Measurements from ENCODE around the gene POLR2M.

- TF ChIP-seq SUZ12 (IDR thresholded peaks at IDR 0.05) = no peak
- no peak for TF ChIP-seq ARNT (IDR thresholded peaks at IDR 0.05)
- no peak for TF ChIP-seq ELF4 (IDR thresholded peaks at IDR 0.05)
- TF ChIP-seq LEF1 (IDR thresholded peaks at IDR 0.05; ENCODE audit: borderline replicate concordance) = no peak
- no peak for TF ChIP-seq FOXM1 (IDR thresholded peaks at IDR 0.05; ENCODE audit: borderline replicate concordance)
- TF ChIP-seq ZNF384 (IDR thresholded peaks at IDR 0.05) = no peak
- TF ChIP-seq NFRKB (IDR thresholded peaks at IDR 0.05) = no peak
- TF ChIP-seq SP1 (IDR thresholded peaks at IDR 0.05) = no peak
- TF ChIP-seq L3MBTL2 (conservative IDR thresholded peaks at IDR 0.05) = no peak
- TF ChIP-seq BHLHE40 (IDR thresholded peaks at IDR 0.05; ENCODE audit: borderline replicate concordance) = no peak
- no peak for TF ChIP-seq FOXK2 (IDR thresholded peaks at IDR 0.05)
- TF ChIP-seq PKNOX1 (IDR thresholded peaks at IDR 0.05) = no peak
Measured at GRCh38 chr15:57668016-57668415, 38.5 kb upstream of the POLR2M start.
